NCI-H446 (cell line): ENCODE data around the gene SWT1.

ENCODE experiments used
- DNase-seq, 2 experiments: peaks; one replicate each; lab custom pipeline; 2025; lab: John Stamatoyannopoulos, UW

The SWT1 gene

DNA sequence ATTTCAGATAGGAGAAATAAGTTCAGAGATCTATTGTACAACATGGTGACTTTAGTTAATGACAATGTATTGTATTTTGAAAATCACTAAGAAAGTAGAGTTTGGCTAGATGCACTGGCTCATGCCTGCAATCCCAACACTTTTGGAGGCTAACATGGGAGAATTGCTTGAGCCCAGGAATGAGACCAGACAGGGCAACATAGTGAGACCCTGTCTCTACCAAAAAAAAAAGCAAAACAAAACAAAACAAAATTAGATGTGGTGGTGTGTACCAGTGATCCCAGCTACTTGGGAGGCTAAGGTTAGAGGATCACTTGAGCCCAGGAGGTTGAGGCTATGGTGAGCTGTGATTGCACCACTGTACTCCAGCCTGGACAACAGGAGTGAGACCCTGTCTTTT is 132.9 kb downstream of the SWT1 start:
- DNase-seq: no peak

DNA sequence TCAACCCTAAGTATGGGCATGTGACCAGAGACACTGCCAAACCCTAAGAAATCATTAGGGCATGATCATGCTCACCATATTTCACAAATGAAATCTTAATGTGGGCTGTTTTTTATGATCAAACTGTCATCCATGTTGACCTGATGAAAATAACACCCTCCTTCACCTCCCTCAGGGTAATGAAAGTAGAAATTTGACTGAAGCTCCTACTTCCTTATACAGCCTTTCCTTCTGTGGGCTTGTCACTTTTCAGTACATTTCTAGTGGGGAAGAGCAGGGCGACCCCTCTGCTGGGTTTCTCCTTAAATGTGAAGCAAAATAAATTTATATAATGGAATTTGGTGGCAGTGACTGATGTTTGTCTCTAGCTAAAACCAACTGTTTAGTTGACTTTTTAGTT is 134.2 kb downstream of the SWT1 start:
- no peak for DNase-seq

DNA sequence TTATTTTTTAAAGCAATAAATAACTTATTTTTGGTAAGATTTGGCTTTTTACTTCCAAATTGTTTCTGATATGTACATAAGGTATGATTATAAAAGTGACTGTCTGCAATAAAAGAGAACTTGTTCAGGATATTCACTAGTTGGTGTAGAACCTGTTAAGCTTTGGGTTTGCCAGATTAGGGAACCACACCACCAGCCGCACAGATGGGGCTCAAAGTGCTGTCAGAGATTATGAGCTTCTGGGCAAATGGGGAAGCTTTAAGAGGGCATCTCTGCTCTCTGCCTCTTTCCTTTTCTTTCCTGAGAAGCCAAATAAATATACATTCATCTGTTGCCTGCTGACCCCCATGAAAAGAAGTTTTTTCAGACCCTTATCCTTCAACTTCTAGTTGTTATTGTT is 134.7 kb downstream of the SWT1 start:
- no peak for DNase-seq

DNA sequence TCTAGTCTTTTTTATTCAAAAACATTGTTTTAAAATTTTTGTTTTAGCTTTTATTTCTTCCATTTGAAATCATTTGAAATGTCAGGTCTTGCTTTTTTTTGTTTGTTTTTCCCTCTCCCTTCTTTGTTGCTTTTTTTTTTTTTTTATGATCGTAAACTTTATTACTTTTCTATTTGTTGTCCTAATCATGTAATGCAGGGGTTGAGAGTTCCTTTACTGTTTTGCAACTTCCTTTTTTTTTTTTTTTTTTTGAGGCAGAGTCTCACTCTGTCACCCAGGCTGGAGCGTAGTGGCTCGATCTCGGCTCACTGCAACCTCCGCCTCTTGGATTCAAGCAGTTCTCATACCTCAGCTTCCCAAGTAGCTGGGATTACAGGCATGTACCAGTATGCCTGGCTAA is 135.3 kb downstream of the SWT1 start:
- no peak for DNase-seq

DNA sequence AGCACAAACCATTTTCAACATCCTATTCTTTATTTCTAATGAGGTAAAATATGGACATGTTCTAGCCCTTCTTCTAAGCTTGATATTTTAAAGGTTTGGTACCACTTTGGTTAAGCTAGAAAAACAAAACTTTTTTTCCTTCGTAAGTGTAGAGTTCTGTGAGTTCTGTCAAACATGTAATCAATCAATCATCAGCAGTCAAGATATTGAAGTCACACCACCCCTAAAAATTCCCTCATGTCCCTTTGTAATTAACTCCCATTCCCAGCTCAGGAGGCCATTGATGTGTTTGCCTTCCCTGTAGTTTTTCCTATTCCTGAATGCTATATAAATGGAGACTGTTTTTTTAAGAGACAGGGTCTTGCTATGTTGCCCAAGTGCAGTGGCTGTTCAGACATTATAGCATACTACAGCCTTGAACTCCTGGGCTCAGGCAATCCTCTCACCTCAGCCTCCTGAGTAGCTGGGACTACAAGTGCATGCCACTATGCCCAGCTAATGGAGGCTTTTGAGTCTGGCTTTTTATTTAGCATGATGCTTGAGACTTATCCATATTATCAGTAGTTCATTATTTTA is 137.1 kb downstream of the SWT1 start:
- DNase-seq: no peak

DNA sequence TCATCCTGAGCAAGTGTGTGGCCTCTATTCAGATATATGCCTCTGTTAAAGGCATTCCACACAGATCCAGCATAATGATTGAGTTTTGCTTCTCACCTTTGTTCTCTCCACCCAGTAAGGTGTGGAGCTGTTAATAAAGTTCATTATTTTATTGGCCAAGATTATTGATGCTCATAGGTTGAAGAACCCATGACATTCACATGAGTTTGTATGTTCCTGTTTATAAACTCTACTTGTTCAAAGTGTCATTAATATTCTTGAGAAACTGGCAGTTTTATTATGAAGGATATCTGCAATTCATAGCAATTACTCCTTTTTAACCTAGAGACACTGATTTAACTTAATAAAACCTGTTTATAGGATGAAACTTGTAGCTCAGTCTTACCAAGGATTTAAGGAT is 138.1 kb downstream of the SWT1 start:
- DNase-seq: no peak

DNA sequence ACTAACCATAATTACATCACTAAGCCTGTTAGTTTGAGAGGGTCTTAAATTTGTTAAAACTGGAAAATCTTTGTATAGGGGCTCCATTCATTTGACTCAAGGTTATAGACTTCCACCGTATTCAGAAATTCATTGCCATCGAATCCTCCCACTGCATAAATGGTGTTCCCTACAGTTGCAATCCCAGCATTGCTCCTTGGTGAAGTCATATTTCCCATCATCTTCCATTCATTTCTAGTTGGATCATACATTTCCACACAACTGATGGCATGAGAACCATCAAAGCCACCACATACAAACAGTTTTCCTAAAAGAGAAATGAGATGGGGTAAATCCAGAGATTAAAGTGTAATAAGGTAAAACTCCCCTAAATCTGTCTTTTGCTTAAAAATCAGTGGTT is 141.0 kb downstream of the SWT1 start:
- DNase-seq: no peak

DNA sequence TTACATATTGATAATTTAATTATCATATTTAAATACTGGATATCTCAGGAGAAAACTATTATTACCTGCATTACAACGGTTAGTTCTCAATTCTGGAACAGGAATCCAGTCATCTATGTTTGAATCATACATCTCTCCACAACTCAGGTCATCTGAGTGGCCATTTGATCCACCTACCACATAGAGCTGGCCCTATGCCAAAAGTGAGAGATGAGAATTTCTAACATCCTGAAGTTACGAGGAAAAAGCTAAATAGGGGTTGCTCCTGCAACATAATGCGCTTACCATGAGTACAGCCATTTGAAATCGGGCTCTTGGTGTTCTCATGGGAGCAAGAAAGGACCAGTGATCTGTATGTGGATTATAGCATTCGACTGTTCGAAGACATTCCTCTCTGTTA is 143.2 kb downstream of the SWT1 start:
- no peak for DNase-seq

DNA sequence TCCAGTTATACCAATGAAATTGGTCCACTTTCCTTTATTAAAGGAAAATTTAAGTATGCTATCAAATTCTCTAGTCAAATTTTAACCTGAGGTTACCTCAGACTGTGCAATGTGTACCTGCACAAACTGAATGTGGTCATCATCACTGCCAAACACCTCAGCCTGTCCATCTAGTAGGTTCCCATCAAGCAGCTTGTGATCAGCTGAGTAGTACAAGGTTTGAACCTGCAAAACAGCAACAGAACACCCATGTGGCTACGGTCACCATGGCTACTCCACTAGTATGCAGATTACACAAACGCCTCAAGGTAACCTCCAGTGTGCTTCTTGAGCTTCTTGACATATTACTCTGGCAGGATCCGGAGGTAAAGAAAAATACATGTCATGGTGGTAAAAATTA is 148.5 kb downstream of the SWT1 start:
- DNase-seq: no peak

DNA sequence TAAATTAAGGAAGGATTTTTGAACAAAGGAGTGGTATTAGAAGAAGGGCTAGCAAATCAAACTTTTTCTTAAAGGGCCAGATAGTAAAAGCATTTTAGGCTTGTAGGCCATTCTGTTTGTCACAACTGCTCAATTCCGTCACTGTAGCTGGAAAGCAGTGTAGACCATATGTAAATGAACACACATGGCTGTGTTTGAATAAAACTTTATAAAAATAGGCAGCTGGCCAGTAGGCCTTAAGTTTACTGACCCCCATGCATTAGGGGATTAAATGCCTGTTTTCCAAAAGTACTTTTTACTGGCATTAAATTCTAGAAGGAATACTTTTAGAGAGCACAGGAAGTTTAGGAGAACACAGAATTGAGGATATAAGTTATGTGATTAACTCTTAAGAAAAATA is 151.2 kb downstream of the SWT1 start:
- no peak for DNase-seq

DNA sequence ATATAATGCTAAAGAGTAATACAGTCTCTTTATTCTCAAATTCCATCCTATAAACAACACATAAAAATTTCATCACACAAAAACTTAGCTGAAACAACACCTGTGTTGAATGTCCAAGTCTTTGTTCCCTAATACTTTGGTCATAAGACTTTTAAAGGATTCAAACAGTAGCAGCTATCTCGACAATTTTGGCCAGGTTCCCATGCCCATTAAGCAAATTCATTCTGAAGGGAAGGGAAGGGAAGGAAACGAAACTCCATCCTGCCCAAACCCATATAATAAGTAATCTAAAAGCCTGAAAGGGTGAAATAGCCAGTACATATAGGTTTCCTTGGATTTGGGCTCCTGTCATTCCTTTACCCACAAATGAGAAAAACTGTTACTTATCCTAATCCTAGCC is 152.6 kb downstream of the SWT1 start:
- peak in 1 of 2 experiments; percentile 24 for DNase-seq

DNA sequence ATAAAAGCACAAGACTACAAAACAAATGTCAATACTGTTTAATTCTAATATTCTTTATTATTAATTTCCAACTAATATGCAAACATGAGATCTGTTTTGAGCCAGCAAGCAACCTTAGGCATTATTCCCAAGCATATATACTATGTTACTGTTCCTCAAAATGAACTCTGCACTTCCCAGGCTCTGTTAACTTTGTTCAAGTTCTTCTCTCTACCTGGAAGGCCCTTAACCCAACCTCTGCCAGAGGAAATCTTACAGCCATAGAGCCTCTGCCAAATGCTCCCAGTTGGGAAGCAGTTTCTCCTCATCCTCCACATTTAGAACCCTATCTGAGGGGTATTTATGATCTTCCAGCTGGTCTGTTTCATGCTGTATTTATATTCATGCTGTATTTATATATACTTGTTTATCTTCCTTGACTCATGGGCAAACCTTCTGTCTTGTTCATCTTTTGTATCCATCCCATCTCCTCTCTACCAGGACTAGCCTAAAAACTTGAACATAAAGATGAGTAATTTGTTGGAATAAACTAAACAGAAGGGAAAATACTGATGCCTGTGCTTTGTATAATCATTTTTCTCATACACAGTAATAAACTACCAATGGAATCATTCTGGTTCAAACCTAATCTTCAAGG is 154.7 kb downstream of the SWT1 start:
- no peak for DNase-seq

DNA sequence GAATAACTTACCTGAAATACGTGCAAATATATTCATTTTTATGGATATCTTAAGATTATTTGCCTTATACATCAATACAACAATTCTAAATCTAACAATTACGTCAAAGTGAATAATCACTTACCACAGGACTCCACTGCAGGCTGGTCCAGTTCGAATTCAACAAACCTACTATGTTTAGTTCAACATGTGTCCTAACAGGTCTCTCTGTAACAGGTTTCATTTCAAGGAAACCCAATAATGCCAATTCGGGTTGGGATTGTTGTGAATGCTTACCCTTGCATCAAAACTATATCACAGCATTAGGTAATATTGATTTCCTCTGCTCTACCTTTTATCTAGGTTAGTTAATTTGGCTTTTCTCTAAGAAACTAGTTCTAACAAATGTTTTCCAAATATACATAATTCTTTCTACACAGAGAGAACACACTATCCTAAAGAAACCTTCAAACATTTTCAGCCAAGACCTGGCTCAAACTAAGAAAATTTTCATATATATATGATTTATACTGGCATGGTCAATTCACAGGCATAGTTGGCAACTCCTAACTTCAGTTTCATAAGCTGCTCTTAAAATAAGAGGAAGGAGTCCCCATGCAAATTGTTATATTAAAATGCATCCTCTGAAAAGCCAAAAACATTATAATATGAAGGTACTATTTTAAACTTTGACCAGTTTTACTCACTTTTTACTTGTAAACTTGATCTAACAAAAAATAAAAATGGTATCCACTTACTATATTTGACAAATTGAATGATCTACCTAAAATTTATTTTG is 155.6 kb downstream of the SWT1 start:
- DNase-seq: no peak

DNA sequence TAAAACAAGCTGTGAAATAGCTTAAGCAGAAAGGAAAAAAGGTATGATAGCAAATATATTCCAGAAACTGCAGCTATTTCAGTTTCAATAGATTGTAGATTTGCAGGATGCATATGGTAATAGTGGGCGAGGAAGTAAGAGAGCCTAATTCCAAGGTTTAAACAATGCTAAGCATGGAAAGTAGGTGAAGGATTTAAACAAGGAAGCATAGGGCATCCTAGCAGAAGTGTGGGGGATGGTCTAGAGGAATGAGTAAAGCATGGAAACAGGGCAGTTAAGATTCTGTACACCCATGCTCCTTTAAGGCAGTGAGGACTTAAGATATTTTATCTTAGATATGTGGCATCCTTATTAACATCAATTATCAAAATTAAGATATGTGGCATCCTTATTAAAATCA is 157.4 kb downstream of the SWT1 start:
- no peak for DNase-seq

DNA sequence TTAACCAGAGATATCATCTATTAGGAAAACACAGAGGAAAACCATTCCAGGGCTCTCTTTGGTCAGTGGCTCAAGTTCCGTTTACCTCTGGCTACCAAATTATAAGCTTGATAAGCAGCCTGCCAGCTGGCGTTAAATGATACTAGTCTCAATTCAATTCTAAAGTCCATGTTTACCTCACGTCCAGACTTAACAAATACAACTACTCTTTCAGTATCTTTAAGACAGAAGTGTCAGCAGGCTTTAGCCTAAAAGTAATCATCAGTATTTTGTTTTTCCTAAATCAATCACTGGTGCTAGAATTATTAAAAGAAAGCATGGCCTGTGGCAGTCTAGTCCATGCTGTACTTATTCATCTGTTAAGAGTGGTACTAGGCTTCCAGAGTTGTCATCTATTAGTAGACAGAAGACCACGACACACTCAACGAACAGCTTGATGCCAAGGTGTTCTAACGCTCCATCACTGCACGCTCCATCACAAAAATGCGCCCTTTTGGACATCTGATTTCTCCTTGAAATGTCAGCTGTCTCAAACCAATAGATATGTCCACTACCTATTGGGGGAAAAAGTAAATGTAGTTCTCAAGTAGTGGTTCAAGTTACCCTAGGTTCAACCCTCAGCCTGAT is 158.6 kb downstream of the SWT1 start:
- DNase-seq: peak in 1 of 2 experiments; percentile 41

DNA sequence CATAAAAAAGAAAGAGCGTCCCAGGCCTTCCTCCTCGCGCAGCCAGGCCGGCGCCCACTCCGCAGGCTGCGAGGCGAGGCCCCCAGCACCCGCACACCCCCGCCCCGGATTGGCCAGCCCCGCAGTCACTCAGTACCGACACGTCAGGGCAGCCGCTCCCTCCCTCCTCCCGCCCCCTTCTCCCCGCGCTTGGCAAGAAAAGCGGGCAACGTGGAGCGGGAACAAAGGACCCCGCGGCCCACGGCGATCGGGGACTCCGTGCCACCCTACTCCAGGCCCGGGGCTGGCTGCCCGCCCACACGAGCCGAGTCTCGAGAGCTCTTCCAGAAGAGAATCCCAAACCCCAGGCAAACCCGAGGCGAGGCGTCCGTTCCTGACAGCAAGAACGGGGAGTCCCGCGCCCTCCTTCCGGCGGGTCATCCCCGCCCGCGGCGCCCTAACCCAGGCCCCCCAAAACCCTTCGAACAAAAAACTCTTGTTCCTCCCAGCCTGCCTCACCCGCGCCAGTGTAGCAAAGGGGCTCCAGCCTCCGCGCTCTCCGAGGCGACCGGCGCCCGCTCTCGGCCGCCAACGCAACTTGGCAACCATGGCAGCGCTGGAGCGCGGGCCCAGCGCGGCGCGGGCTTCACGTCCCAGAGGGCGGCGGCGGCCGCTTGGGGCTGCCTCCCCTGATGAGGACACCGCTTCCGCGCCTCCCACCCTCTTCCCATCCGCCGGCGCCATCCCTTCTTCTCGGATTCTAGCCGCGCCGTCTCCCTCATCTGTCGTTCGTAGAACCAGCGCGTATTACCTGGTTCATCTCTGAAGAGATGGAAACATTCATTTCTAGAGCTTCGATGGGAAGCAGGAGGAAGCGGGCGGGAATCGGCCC is 159.4 kb downstream of the SWT1 start:
- DNase-seq: peak; percentile 85 to 95

DNA sequence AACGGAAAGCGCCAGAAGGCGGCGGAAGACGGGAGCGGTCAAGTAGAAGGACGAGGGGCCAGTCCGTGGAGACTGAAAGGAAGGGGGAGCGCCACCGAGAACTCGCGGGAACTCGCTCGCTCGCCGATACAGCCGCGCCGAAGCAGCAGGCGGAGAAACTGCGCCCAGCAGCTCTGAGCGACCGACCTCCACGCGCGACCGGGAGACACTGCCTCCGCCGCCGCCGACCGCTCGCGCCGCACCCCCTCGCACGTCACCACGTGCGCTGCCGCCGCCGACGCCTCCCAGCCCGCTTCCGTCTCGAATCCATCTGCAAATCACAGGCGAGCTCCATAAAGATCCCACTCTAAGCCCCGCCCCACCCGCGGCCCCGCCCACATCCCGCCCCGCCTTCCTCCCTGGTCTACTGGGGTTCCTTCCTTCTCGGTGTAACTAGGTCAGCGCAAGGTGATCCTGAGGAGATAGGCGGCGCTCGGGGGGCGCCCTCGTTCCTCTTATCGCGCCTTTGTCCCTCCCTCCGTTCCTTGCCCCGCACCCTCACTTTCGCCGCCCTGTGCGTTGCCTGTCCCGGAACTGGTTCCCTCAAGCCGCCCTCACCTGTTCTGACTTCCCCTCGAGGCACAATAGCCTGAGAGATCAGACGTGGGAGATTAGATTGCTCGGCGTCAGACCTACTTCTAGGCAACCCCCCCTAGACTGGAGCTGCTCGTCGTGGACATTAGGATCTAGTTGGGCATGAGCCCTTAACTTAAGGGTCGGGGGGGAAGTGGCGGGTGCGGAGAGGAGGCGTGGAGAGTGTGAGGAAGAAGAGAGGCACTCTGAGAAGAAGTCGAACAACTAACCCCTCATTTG is 160.3 kb downstream of the SWT1 start, which contains the start of gene IVNS1ABP:
Gene IVNS1ABP (minus strand): TSS at position 210 of the 852 bp plus-strand sequence. CDS start 7,750 bp downstream, outside the sequence.
- DNase-seq: peak; percentile 87 to 96

DNA sequence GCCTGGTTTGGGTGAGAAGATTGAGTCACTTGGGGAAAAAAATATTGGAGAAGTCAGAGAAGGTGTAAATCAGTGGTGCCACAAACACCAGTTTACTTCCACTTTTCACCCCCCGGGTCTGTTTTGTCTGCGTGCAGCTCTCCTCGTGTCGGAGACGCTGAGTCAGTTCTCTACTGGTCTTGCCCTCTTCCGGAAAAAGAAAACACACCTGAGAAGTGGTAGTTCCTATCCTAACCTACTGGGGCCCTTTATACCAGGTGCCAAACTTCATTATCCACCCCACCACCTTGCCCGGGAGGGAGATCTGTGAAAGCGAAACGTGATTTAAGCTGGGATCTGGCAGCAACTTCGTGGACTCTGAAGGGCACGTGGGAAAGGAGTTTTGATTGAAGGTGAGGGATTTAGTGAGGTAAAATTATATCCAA is 160.9 kb downstream of the SWT1 start:
- DNase-seq: no peak

DNA sequence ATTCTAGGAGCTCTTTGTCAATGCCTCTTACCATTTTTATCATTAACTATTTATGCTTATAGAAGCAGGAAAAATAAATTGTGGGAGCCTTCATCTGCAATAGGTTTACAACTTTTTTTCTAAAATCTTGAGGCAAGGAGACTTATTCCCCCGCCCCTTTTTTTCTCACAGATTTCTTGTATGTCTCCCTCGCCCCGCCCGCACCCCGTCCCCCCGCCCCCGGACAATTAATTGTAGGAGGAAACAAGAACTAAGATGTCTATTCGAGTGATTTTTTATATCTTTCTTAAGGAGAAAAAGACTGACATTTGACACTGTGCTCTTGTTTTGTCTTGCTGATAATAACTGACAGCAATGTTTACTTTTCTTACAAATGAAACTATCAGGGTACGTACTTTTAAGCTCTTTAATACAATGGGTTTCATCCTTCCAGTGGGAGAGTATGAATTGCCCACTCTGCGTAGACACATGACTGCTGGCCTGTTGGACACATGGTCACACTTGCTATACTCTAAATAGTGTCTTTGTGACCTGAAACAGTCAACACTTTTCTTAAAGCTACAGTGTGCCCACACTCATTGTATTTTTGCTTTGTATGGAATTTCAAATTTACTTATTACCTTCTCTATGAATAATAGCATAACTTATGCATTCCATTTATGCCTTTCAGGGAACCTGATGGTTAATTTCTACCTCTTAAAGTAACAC is 161.6 kb downstream of the SWT1 start:
- DNase-seq: no peak

DNA sequence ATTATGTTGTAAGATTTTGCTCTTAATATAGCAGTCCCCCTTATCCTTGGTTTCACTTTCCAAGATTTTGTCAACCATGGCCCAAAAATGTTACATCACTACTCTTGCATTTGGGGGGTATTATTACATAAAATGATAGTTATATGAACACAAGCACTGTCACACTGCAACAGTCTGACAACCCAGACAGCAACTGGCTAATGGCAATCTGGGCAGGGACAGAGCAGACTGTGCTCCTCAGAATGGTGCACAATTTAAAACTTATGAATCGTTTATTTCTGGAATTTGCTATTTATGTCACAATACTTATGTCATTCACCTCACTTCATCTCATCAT is 162.1 kb downstream of the SWT1 start:
- DNase-seq: no peak
